Frontal cortex (tissue), 4 donors: ENCODE measurements around the gene RAB3IL1. TPM values are rescaled to one million over a fixed set of nuclear protein-coding genes. Genes with fewer than 3 reads are reported as not detected.

Source experiments
- DNase-seq, 2 donors: peaks; one replicate each; pipeline ENCODE4 v3.0.0; 2012; ENCODE audit warnings: low spot score in 2 of 2
- FAIRE-seq: peaks from 2 replicates; lab custom pipeline; 2012; peaks lifted over from hg19 to GRCh38; lab: Jason Lieb, UNC
- total RNA-seq: library from RNA; depleted of rRNA; stranded (reverse); fragments of >200 nt; gene quantifications from one replicate; pipeline ENCODE4 v1.2.3, GENCODE V29; 2014
- donor health status: control.
- donor health status: control.
- donor health status: control.

Gene RAB3IL1
- total RNA-seq, 1 donor from 2014 or later = 1.6 TPM

- no peak for FAIRE-seq
- no peak for DNase-seq
Observed at GRCh38 chr11:61907282-61907681, 10.1 kb downstream of the RAB3IL1 start.

DNA sequence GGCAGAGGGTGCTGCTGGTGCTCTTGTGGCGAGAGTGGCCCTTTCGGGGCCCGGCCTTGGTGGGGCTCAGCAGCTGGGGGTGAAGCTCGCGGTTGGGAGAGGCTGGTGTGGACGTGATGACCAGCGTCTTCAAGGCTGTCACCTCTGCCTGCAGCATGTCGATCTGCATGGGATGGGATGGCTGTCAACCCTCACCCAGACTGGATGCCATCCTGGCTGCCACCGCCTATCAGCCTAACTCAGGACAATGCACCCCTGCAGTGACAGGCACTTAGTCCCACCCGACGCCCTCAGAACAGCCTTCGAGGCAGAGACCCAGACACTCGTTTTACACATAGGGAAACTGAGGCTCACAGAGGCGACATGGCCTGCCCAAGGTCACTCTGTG, 10.8 kb downstream of the RAB3IL1 start:
- FAIRE-seq (no peak), DNase-seq (no peak)

GRCh38 chr11:61905801-61906521, 11.4 kb downstream of the RAB3IL1 start:
- FAIRE-seq (no peak), DNase-seq (no peak)

- DNase-seq (no peak), FAIRE-seq (no peak)
Observed at GRCh38 chr11:61905067-61905696, 12.2 kb downstream of the RAB3IL1 start.

GRCh38 chr11:61904539-61905048, 12.8 kb downstream of the RAB3IL1 start:
- DNase-seq = no peak

GRCh38 chr11:61903845-61904244, 13.5 kb downstream of the RAB3IL1 start:
- FAIRE-seq (no peak), DNase-seq (no peak)

More at GRCh38 chr11:61904539-61905048, 12.8 kb downstream of the RAB3IL1 start:
- no peak for FAIRE-seq

DNA sequence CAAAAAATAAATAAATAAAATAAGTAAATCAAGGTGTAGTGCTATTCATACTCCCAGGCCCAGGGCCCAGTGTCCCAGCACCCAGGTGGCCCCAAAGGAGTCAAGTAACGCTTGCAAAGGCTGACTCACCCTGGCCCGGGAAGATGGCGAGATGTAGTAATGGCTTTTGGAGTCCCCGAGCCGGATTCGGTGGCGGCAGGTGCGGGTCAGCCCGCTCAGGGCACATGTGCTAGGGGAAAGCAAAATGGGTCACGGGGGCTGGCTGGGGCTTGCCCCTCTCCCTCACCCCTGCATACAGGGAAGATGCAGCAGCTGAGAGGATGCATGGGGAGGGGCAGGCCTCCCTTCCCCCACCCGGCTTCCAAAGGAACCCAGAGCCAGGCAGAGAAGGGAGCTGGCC, 15.1 kb downstream of the RAB3IL1 start:
- no peak for FAIRE-seq
- DNase-seq = no peak

DNA sequence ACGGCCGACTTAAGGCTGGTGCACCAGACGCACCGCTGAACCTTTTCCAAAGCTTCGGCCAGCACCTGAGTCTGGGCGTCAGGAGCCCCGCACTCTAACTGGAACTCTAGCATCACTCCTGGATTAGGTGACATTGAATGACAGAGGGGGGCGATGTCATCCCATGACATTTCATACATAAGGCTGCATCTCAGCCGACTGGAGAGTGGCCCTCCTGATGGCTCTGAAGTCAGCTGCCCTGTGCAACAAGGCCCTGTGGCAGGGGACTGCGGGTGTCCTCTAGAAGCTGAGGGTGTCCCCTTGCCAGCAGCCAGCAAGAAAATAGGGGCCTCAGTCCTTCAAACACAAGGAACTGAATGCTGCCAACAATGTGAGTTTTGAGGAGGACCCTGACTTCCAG, 16.0 kb downstream of the RAB3IL1 start:
- FAIRE-seq = no peak
- no peak for DNase-seq

- DNase-seq (no peak), FAIRE-seq (no peak)
Observed at GRCh38 chr11:61900251-61900650, 17.1 kb downstream of the RAB3IL1 start.

- no peak for FAIRE-seq
- peak; percentile 86 to 93 for DNase-seq
Observed at GRCh38 chr11:61899146-61899841, 18.1 kb downstream of the RAB3IL1 start.

GRCh38 chr11:61898247-61898582, 19.2 kb downstream of the RAB3IL1 start:
- DNase-seq (no peak), FAIRE-seq (no peak)

DNA sequence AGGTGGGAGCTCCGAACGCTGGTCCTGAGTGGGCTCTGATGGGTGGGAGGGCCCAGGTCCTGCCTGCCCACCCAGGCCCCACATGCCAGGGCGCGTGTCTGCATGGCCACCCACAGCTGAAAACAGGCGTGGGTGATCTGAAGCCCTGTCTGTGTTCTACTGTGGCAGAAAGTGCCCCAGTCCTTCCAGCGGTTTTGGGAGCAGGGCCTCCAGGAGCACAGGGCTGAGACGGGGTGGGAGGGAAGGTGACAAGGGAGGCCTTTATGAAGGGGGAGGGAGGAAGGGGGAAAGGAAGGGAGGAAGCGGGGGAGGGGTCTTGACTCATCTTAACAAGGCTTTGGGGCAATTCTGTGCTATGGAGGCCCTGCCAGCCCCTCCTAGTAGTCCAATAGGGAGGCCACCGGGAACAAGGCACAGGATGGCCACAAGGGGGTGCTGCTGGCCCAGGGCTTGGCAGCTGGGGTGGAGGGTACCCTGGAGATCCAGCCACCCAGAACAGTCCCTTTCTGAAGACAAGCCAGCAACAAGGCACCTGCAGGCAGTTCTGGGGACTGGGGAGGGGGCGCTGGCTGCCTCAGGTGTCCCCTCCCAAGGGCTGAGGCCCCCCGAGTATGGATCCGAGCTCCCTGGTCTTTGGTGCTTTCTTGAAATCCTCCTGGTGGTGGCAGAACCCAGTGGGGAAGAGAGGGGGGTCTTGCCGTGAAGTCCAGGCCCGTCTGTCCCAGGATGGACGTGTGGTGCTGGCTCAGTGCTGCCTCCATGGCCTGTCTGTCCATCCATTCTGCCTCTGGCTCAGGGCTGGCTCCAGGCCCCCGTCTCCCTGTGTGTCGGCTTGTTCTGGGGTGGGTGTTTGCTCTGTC, 19.7 kb downstream of the RAB3IL1 start:
- FAIRE-seq = no peak
- DNase-seq = peak; percentile 80 to 91

DNA sequence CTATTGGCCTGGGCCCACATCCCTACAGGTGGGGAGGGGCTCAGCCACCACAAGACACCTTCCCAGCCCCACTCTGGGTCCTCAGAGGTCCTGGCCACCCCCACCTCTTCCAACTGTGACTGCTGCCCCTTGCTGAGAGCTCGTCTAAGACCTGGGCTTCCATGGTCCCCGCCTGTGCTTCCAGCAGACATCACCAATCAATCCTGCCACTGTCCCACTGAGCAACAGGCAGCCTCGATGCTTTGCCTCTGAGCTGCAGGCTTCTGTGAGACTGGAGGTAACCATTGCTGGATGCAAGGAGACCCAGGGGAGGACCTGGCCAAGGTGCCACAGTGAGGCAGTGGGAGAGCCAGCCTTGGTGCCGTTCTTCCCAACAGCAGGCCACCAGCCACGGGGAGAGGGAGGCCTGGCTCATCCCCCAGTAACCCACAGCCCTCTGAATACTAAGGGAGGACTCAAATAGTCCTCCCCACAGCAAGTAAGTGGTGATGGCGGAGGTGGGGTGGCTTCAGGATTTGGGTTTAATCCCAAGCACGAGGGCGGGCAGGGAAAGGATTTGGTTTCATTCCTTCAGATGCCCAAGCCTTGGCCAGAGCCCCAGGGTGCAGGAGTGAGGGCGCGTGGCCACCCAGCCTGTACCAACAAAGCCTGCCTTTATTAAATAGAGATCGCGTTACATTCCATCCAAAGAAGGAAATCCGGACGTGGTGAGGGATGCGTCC, 20.5 kb downstream of the RAB3IL1 start:
- no peak for FAIRE-seq

GRCh38 chr11:61895718-61896059, 21.7 kb downstream of the RAB3IL1 start:
- DNase-seq (no peak), FAIRE-seq (no peak)

More for the DNA sequence above, 20.5 kb downstream of the RAB3IL1 start:
- no peak for DNase-seq

DNA sequence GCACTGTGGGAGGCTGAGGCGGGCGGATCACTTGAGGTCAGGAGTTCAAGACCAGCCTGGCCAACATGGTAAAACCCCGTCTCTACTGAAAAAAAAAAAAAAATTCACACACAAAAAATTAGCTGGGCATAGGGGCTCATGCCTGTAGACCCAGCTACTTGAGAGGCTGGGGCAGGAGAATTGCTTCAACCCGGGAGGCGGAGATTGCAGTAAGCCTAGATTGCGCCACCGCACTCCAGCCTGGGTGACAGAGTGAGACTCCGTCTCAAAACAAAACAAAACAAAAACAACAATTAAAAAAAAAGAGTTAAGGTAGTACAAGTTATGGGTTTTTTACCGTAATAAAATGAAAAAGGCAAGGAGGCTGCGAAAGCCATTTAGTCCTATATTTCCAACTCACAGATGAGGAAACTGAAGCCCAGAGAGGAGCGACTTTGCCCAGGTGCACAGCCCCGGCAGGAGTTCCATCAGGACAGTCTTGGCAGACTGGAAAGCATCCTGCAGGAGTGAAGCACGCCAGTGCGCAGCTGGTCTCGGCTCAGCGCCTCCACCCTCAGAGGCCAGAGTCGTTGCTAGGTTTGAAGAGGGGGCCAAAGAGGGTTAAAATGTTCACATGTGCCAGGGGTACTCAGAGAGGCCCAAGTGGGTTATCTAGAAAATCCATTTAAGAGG, 22.2 kb downstream of the RAB3IL1 start:
- FAIRE-seq (no peak), DNase-seq (no peak)

- no peak for FAIRE-seq
Observed at GRCh38 chr11:61893981-61894380, 23.4 kb downstream of the RAB3IL1 start.

GRCh38 chr11:61892085-61892370, 25.3 kb downstream of the RAB3IL1 start:
- FAIRE-seq (no peak), DNase-seq (peak in 1 of 2 donors; percentile 45)

More at GRCh38 chr11:61893981-61894380, 23.4 kb downstream of the RAB3IL1 start:
- no peak for DNase-seq

DNA sequence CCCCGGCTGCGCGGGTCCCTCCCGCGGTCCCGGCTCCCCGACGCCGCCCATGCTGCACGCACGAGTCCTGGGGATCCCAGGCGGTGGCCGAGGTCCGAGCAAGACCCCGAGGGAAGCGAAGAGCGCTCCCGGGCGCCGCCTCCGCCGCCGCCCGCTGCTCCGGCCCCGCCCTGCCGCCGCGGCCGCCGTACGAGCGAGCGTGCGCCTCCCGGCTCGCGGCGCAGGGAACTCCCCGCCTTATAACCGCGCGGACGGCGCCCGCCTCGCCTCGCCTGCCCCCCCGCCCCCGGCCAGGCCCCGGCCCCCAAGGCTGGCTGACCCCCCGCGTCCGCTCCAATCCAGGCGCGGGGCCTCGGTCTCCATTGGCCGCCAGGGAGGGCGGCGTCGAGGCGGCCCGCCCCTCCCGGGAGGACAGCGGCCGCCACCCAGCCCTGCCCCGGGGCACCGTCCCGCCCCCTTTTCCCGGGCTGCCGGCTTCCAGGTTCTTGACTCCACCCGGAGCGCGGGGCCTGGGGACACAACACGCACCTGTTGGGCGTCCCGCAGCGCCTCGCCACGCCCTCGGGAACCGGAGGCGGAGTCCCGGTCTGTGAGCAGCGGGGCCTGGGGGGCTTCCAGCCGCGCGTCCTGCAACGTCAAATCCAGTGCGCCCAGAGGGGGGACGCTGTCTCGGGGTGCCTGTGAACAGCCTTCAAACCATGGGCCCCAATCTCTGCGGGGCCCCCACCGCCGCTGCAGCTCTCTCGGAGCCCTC, 25.9 kb downstream of the RAB3IL1 start, which contains the start of gene FADS3:
TSS of gene FADS3 (minus strand) at position 215 of the 754 bp plus-strand sequence. CDS start at position 51, 164 bp downstream.
- peak; percentile 96 for DNase-seq

More for the DNA sequence above, 25.9 kb downstream of the RAB3IL1 start, which contains the start of gene FADS3:
- no peak for FAIRE-seq
